VCaP (cell line): Measurements from ENCODE around the gene ATXN2.
A peak's percentile ranks its signal among the peaks of the same experiment; 100 is the strongest.

Source experiments
- H3K27ac ChIP-seq: fragments of 450-650 bp; 2 replicates; pipeline ENCODE4 v1.5.1; 2017
- TF ChIP-seq, protein P1 (sequence below): fragments of 450-650 bp; conservative IDR thresholded peaks from 2 replicates; pipeline ENCODE4 v1.5.1; 2017; ENCODE audit warnings: mild to moderate bottlenecking, moderate library complexity

The ATXN2 gene

DNA sequence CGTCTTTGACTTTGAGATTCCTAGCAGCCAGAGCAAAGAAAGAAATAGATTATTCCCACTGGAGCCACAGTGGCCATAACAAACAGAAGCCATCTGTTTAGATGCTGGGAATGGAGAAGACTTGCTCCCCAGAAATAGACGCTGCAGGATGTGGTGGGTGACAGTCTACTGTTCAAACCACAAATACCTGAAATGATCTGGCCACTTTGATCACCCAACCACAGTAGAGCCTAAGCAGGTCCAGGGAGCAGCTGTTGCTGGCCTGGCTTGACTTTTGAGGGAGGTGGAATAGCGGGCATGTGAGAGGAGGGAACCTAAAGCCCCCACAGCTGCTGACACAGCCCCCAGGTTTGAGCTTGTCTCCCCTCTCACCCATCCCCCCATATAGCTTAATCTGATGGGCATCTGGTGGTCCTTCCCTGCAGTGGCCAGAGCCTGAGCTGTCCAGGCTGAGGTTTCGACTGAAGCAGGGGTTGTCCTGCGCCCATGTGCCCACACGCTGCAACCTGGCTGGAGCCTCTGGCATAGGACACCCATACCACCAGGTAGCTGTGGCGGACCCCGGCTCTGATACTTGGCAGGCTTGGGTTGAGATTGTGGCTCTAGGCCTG, 154.7 kb downstream of the ATXN2 start:
- H3K27ac ChIP-seq: peak overlapping the region; percentile 85
- TF ChIP-seq, protein P1, sequence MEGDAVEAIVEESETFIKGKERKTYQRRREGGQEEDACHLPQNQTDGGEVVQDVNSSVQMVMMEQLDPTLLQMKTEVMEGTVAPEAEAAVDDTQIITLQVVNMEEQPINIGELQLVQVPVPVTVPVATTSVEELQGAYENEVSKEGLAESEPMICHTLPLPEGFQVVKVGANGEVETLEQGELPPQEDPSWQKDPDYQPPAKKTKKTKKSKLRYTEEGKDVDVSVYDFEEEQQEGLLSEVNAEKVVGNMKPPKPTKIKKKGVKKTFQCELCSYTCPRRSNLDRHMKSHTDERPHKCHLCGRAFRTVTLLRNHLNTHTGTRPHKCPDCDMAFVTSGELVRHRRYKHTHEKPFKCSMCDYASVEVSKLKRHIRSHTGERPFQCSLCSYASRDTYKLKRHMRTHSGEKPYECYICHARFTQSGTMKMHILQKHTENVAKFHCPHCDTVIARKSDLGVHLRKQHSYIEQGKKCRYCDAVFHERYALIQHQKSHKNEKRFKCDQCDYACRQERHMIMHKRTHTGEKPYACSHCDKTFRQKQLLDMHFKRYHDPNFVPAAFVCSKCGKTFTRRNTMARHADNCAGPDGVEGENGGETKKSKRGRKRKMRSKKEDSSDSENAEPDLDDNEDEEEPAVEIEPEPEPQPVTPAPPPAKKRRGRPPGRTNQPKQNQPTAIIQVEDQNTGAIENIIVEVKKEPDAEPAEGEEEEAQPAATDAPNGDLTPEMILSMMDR: no peak

DNA sequence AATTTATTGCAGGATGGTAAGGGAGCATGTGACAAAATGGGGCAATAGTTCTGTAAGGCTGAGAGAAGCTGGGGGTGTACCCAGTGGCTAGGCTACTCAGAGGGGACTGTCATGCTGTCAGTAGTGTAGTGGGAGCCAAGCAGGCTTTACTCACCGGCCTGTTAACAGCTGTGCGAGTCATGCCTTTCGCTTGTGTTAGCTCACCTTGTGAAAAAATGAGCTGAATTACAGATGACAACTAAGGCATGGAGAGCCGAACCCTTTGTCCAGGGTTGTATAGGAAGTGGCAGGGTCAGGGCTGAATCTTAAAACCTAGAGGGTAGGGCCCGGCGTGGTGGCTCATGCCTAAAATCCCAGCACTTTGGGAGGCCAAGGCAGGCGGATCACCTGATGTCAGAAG, 155.5 kb downstream of the ATXN2 start:
- no peak overlapping the region for H3K27ac ChIP-seq
- TF ChIP-seq, protein P1: no peak

DNA sequence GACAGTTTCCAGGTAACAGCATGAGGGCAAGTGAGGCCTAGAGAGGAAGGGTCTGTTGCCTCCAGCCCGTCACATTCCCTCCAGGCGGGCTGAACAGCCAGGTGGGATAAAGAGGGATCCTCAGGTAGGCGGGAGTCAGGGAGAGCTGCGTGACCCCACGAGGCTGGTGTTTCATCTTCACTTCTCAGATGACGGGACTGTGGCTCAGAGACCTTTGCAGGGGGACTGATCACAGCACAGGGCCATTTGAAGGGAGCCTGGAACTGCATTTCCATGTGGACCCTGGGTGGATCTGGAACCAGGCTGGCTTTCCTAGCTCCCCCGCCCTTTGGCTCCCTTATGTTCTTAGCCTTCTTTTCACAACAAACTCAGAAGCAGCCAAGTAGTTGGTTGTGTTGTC, 156.0 kb downstream of the ATXN2 start:
- TF ChIP-seq, protein P1: no peak
- no peak overlapping the region for H3K27ac ChIP-seq

DNA sequence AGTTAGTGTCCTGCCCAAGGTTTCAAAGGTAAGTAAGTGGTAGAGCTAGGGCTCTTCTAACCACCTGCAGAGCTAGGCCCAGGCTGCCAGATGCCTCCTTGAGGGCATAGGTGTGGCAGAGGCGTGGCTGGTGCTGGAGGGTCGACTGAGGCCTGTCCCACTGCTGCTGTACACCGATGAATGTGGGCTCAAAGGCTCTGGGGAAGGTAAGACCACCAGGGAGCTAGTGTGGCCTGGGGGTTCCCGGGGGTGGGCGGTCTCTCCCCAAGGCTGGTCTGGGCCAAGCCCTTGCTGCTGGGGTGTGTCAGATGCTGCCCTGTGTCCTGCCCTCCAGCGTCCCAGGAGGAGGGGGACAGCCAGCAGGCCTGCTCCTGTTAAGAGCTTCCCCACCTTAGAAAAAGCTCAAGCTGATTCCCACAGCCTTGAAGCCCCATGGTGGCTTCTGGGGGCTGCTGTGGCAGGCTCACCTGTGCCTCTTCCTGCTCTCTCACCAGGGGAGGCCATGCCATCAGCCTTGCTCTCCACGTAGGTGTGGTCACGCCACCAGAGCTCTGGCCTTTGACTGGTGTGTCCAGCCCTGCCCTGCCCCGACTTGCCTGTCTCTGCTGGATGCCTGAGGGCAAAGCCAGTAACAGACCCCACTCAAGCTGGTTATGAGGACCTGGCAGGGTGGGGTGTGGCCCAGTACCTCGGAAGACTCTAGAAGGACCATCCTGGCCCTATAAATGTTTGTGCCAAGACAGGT, 156.6 kb downstream of the ATXN2 start:
- TF ChIP-seq, protein P1: no peak
- H3K27ac ChIP-seq: no peak overlapping the region

GRCh38 chr12:111441107-111441928, 157.8 kb downstream of the ATXN2 start:
- TF ChIP-seq, protein P1: no peak
- no peak overlapping the region for H3K27ac ChIP-seq

DNA sequence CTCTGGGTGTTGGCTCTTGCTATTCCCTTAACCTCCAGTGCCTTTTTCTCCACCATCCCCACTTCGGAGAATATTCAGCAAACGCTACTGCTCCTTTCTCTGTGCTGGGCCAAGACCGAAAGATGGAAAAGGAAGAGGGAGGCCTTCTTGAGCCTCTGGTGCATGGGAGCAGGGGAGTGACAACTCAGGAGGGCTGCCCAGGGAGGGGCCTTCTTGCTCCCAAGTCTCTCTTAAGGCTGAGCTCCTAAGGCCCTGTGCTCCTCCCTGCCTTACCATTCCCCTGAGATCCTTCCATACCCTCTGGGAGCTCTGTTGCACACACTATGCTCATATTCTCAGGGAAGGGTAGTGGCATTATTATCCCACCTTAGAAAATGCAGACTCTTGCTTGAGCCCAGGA, 158.5 kb downstream of the ATXN2 start:
- TF ChIP-seq, protein P1: no peak
- H3K27ac ChIP-seq: no peak overlapping the region

DNA sequence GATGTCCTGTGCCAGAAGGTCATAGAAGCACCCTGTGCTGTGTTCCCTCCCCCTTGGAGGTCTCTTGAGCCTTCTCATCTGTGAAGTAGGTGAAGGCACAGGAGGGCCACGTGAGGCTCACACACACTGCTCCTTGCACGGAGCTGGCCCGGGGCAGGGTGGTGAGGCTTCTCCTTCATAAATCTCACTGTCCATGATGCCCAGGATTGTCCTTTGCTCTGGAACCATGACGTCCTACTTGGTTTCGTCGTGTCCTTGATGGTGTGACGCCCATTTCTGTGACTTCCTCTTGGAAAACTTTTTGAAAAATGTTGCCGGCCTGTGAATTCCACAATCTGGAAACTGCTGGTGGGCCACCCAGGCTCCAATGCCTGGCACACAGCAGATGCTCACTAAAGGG, 159.0 kb downstream of the ATXN2 start:
- TF ChIP-seq, protein P1: no peak

More for the DNA sequence above, 159.0 kb downstream of the ATXN2 start:
- H3K27ac ChIP-seq: no peak overlapping the region
